Measurements from ENCODE around the gene TOB1.

DNA sequence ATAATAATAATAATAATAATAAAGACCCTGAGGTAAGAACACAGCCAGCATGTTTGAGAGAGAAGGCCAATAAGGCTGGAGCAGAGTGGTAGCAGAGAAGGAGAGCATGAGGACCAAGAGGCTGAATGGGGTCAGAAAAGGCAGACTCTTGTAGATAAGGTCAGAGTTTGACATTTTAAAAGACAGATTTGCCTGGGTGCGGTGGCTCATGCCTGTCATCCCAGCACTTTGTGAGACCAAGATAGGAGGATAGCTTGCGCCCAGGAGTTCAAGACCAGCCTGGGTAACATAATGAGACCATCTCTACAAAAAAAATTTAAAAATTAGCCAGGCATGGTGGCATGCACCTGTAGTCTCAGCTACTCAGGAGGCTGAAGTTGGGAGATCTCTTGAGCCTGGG lies 41.7 kb downstream of the TOB1 start:
- TF ChIP-seq, protein P1, sequence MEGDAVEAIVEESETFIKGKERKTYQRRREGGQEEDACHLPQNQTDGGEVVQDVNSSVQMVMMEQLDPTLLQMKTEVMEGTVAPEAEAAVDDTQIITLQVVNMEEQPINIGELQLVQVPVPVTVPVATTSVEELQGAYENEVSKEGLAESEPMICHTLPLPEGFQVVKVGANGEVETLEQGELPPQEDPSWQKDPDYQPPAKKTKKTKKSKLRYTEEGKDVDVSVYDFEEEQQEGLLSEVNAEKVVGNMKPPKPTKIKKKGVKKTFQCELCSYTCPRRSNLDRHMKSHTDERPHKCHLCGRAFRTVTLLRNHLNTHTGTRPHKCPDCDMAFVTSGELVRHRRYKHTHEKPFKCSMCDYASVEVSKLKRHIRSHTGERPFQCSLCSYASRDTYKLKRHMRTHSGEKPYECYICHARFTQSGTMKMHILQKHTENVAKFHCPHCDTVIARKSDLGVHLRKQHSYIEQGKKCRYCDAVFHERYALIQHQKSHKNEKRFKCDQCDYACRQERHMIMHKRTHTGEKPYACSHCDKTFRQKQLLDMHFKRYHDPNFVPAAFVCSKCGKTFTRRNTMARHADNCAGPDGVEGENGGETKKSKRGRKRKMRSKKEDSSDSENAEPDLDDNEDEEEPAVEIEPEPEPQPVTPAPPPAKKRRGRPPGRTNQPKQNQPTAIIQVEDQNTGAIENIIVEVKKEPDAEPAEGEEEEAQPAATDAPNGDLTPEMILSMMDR (IDR thresholded peaks at IDR 0.05) = no peak
- TF ChIP-seq FOXJ3 (CRISPR knock-in tag; IDR thresholded peaks at IDR 0.05) (no peak), ELF1 (IDR thresholded peaks at IDR 0.05) (no peak), EZH2phosphoT487 (IDR thresholded peaks at IDR 0.05; ENCODE audit: borderline replicate concordance, low read depth) (no peak), CHD2 (IDR thresholded peaks at IDR 0.05; ENCODE audit: low read length, partially characterized antibody) (no peak), GATA2 (CRISPR knock-in tag; IDR thresholded peaks at IDR 0.05) (no peak), RXRA (IDR thresholded peaks at IDR 0.05; ENCODE audit: borderline replicate concordance, low read depth) (no peak)
- TF ChIP-seq, protein P2, sequence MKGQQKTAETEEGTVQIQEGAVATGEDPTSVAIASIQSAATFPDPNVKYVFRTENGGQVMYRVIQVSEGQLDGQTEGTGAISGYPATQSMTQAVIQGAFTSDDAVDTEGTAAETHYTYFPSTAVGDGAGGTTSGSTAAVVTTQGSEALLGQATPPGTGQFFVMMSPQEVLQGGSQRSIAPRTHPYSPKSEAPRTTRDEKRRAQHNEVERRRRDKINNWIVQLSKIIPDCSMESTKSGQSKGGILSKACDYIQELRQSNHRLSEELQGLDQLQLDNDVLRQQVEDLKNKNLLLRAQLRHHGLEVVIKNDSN (IDR thresholded peaks at IDR 0.05; ENCODE audit: borderline replicate concordance, low read depth) = no peak
- TF ChIP-seq, protein P3, sequence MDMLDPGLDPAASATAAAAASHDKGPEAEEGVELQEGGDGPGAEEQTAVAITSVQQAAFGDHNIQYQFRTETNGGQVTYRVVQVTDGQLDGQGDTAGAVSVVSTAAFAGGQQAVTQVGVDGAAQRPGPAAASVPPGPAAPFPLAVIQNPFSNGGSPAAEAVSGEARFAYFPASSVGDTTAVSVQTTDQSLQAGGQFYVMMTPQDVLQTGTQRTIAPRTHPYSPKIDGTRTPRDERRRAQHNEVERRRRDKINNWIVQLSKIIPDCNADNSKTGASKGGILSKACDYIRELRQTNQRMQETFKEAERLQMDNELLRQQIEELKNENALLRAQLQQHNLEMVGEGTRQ (IDR thresholded peaks at IDR 0.05; ENCODE audit: borderline replicate concordance, low read depth, low read length) = no peak
